Activated T-helper 2 cell treated with anti-CD3 and anti-CD28 coated beads, Interferon-gamma antibody, Interleukin-2, Interleukin-4, amounts not matched to agents 10 μg/mL and 5 μg/mL and 100 μg/mL, durations not matched to agents 14 hours and 24 hours and 36 hours (primary cell): ENCODE measurements around the gene GATB. TPM values are rescaled to one million over a fixed set of nuclear protein-coding genes. Genes with fewer than 3 reads are reported as not detected.

Experiments
- DNase-seq: peaks from one replicate; pipeline ENCODE4 v3.0.0; 2021; ENCODE audit warnings: low spot score
- H3K27ac Mint-ChIP-seq: one replicate; pipeline ENCODE4 v1.8.0; 2021; ENCODE audit warnings: mixed read lengths
- H3K27me3 Mint-ChIP-seq: one replicate; pipeline ENCODE4 v1.8.0; 2021; ENCODE audit warnings: low read depth, mixed read lengths
- H3K36me3 Mint-ChIP-seq: one replicate; pipeline ENCODE4 v1.8.0; 2021; ENCODE audit warnings: low read depth, mixed read lengths
- H3K4me1 Mint-ChIP-seq: one replicate; pipeline ENCODE4 v1.8.0; 2021; ENCODE audit warnings: low read depth, mixed read lengths
- H3K4me3 Mint-ChIP-seq: one replicate; pipeline ENCODE4 v1.8.0; 2021; ENCODE audit warnings: low read depth, mild to moderate bottlenecking, moderate library complexity, mixed read lengths
- H3K9me3 Mint-ChIP-seq: one replicate; pipeline ENCODE4 v1.8.0; 2021; ENCODE audit warnings: mixed read lengths
- intact Hi-C: fragments of 100-400 bp; cut with micrococcal nuclease; formaldehyde crosslinking; loops from one replicate; pipeline ENCODE4 v1.15.1; 2023
- total RNA-seq: library from RNA; stranded (reverse); gene quantifications from 2 replicates; pipeline ENCODE4 v1.2.3, GENCODE V29; 2022

GATB gene
- total RNA-seq, 1 donor from 2014 or later: 19.6 TPM

- H3K27me3 Mint-ChIP-seq: peaks cover 10% of the 10 kb centered on the region
- intact Hi-C loops: no loop called here
- H3K9me3 Mint-ChIP-seq: peaks cover 17% of the 10 kb centered on the region
- H3K4me1 Mint-ChIP-seq: peaks cover 3% of the 10 kb centered on the region
- H3K27ac Mint-ChIP-seq: no peak overlapping the region
- no peak for DNase-seq
- no peaks in the 10 kb centered on the region for H3K36me3 Mint-ChIP-seq
- H3K4me3 Mint-ChIP-seq: no peak overlapping the region
Measured at GRCh38 chr4:151777471-151777870, 16.7 kb upstream of the GATB start.

GRCh38 chr4:151774324-151774723 is 13.5 kb upstream of the GATB start:
- DNase-seq: no peak
- Mint-ChIP-seq H3K27ac (no peak overlapping the region), H3K27me3 (peaks cover 1% of the 10 kb centered on the region), H3K4me3 (no peak overlapping the region), H3K9me3 (peaks cover 17% of the 10 kb centered on the region), H3K36me3 (no peaks in the 10 kb centered on the region), H3K4me1 (no peaks in the 10 kb centered on the region)
- intact Hi-C loops: no loop called here

GRCh38 chr4:151772274-151772673 is 11.5 kb upstream of the GATB start:
- H3K27ac Mint-ChIP-seq: no peak overlapping the region
- DNase-seq: no peak
- peaks cover 17% of the 10 kb centered on the region for H3K9me3 Mint-ChIP-seq
- no peaks in the 10 kb centered on the region for H3K36me3 Mint-ChIP-seq
- intact Hi-C loops: no loop called here
- H3K27me3 Mint-ChIP-seq: peaks cover 1% of the 10 kb centered on the region
- H3K4me3 Mint-ChIP-seq: no peak overlapping the region
- H3K4me1 Mint-ChIP-seq: no peaks in the 10 kb centered on the region

- Mint-ChIP-seq H3K36me3 (no peaks in the 10 kb centered on the region), H3K27me3 (peaks cover 1% of the 10 kb centered on the region), H3K4me3 (no peak overlapping the region), H3K27ac (no peak overlapping the region), H3K9me3 (peaks cover 17% of the 10 kb centered on the region), H3K4me1 (no peaks in the 10 kb centered on the region)
- no peak for DNase-seq
- intact Hi-C loops: no loop called here
Measured at GRCh38 chr4:151771664-151772063, 10.9 kb upstream of the GATB start.

GRCh38 chr4:151770154-151770553 is 9.3 kb upstream of the GATB start:
- Mint-ChIP-seq H3K27me3 (no peaks in the 10 kb centered on the region), H3K4me3 (no peak overlapping the region), H3K36me3 (no peaks in the 10 kb centered on the region), H3K9me3 (peaks cover 9% of the 10 kb centered on the region), H3K27ac (no peak overlapping the region), H3K4me1 (no peaks in the 10 kb centered on the region)
- intact Hi-C loops: no loop called here
- DNase-seq: no peak

GRCh38 chr4:151768835-151769234 is 8.0 kb upstream of the GATB start:
- Mint-ChIP-seq H3K27ac (no peak overlapping the region), H3K27me3 (no peaks in the 10 kb centered on the region)
- intact Hi-C loops: loop anchor here (10.0 kb wide), 2 partner anchors 616 to 1006 kb away; partner anchors contain the start of genes ARFIP1 and TIGD4

GRCh38 chr4:151766691-151767090 is 5.9 kb upstream of the GATB start:
- intact Hi-C loops: loop anchor here (10.0 kb wide), 2 partner anchors 618 to 1008 kb away; partner anchors contain the start of genes ARFIP1 and TIGD4

More at GRCh38 chr4:151768835-151769234, 8.0 kb upstream of the GATB start:
- Mint-ChIP-seq H3K4me3 (no peak overlapping the region), H3K9me3 (no peaks in the 10 kb centered on the region), H3K4me1 (no peaks in the 10 kb centered on the region), H3K36me3 (no peaks in the 10 kb centered on the region)
- DNase-seq: no peak

GRCh38 chr4:151760002-151760401 is 805 bp downstream of the GATB start:
- intact Hi-C loops: loop anchor here (10.0 kb wide), 2 partner anchors 625 to 1015 kb away; partner anchors contain the start of genes ARFIP1 and TIGD4
- Mint-ChIP-seq H3K27me3 (peaks cover 2% of the 10 kb centered on the region), H3K9me3 (no peaks in the 10 kb centered on the region), H3K36me3 (peaks cover 3% of the 10 kb centered on the region), H3K4me3 (peak overlapping the region; percentile 100), H3K27ac (no peak overlapping the region), H3K4me1 (peaks cover 12% of the 10 kb centered on the region)
- no peak for DNase-seq

More at GRCh38 chr4:151766691-151767090, 5.9 kb upstream of the GATB start:
- Mint-ChIP-seq H3K27me3 (peaks cover 2% of the 10 kb centered on the region), H3K27ac (no peak overlapping the region), H3K4me3 (no peak overlapping the region), H3K9me3 (no peaks in the 10 kb centered on the region), H3K36me3 (no peaks in the 10 kb centered on the region), H3K4me1 (peaks cover 1% of the 10 kb centered on the region)
- no peak for DNase-seq

- no peak overlapping the region for H3K27ac Mint-ChIP-seq
- DNase-seq: no peak
- intact Hi-C loops: no loop called here
- no peaks in the 10 kb centered on the region for H3K9me3 Mint-ChIP-seq
- peaks cover 3% of the 10 kb centered on the region for H3K36me3 Mint-ChIP-seq
- H3K4me3 Mint-ChIP-seq: no peak overlapping the region
- H3K4me1 Mint-ChIP-seq: peaks cover 14% of the 10 kb centered on the region
- H3K27me3 Mint-ChIP-seq: no peaks in the 10 kb centered on the region
Measured at GRCh38 chr4:151753056-151753455, 7.8 kb downstream of the GATB start.

GRCh38 chr4:151750156-151750555 is 10.7 kb downstream of the GATB start:
- Mint-ChIP-seq H3K27ac (no peak overlapping the region), H3K4me1 (peaks cover 14% of the 10 kb centered on the region), H3K9me3 (no peaks in the 10 kb centered on the region), H3K36me3 (no peaks in the 10 kb centered on the region), H3K27me3 (no peaks in the 10 kb centered on the region), H3K4me3 (no peak overlapping the region)
- intact Hi-C loops: no loop called here
- no peak for DNase-seq

- Mint-ChIP-seq H3K4me3 (no peak overlapping the region), H3K4me1 (no peaks in the 10 kb centered on the region), H3K36me3 (no peaks in the 10 kb centered on the region), H3K9me3 (no peaks in the 10 kb centered on the region), H3K27ac (no peak overlapping the region), H3K27me3 (no peaks in the 10 kb centered on the region)
- intact Hi-C loops: no loop called here
- DNase-seq: no peak
Measured at GRCh38 chr4:151745481-151746231, 15.2 kb downstream of the GATB start.

GRCh38 chr4:151744614-151745013 is 16.2 kb downstream of the GATB start:
- no peak overlapping the region for H3K4me3 Mint-ChIP-seq
- no peaks in the 10 kb centered on the region for H3K36me3 Mint-ChIP-seq
- H3K27ac Mint-ChIP-seq: no peak overlapping the region
- no peaks in the 10 kb centered on the region for H3K27me3 Mint-ChIP-seq
- DNase-seq: no peak
- no peaks in the 10 kb centered on the region for H3K9me3 Mint-ChIP-seq
- intact Hi-C loops: no loop called here
- H3K4me1 Mint-ChIP-seq: no peaks in the 10 kb centered on the region

- no peak overlapping the region for H3K4me3 Mint-ChIP-seq
- intact Hi-C loops: no loop called here
- no peak overlapping the region for H3K27ac Mint-ChIP-seq
- H3K27me3 Mint-ChIP-seq: no peaks in the 10 kb centered on the region
- H3K36me3 Mint-ChIP-seq: no peaks in the 10 kb centered on the region
- no peaks in the 10 kb centered on the region for H3K9me3 Mint-ChIP-seq
- H3K4me1 Mint-ChIP-seq: no peaks in the 10 kb centered on the region
- DNase-seq: no peak
Measured at GRCh38 chr4:151743894-151744293, 16.9 kb downstream of the GATB start.
